GM19463 (cell line): ENCODE data around the gene ADAP1.

Source experiments
- ATAC-seq: cut with Tn5 transposase; IDR thresholded peaks from one replicate; pipeline ENCODE4 v1.9.1; 2021; ENCODE audit warnings: mild to moderate bottlenecking, moderate library complexity; ENCODE audit not compliant: unreplicated experiment

ADAP1 gene

DNA sequence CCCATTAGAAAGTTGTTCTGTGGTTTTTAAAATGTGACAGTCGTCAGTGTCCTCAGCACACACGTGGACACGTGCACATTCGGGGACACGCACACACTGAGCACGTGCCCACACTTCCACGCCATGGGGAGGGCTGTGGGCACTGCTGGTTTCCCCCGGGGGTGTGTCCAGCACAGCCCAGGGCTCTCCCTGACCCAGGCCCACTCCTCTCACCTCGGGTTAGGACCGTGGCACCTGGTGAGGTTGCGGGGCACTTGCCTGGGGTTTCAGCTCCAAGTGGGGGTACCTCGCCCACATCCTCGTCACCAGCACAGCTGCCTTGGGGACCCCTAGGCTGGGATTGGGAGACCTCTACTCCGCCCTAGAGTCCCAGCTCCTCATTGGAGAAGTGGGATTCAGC lies 57.4 kb downstream of the ADAP1 start:
- ATAC-seq, result no peak

DNA sequence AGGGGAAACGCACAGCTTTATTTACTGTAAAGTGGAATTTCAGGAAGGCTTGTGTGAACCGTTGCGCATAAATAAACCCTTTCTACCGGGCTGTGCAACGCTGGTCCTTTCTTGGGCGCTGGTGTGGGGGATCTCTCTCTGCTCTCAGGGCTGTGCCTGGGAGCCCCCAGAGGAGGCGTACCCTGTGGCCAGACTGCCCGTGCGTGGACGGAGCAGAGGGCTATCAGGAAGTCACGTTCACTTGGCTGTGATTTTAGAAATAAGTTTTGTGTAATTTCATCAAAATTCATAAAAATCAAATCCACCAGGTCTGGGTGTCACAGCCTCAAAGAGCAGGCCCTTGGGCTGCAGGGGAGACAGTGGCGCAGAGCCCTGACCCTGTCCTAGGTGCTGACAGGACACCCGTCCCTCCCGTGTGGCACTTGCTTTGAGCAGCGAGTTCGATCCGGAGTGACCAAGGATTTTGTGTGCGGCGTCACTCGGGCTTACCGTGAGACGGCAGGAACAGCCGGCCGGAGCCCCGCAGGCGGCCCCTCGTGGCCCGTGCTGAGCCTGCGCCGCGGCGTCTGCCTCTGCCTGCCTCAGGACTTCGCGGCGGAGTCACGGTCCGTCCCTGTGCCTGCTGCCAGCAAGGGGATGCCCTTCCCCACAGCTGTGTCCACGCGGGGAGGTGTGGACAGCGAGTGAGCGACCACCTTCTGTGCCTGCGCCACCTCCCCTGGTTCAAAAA lies 58.0 kb downstream of the ADAP1 start:
- no peak for ATAC-seq

DNA sequence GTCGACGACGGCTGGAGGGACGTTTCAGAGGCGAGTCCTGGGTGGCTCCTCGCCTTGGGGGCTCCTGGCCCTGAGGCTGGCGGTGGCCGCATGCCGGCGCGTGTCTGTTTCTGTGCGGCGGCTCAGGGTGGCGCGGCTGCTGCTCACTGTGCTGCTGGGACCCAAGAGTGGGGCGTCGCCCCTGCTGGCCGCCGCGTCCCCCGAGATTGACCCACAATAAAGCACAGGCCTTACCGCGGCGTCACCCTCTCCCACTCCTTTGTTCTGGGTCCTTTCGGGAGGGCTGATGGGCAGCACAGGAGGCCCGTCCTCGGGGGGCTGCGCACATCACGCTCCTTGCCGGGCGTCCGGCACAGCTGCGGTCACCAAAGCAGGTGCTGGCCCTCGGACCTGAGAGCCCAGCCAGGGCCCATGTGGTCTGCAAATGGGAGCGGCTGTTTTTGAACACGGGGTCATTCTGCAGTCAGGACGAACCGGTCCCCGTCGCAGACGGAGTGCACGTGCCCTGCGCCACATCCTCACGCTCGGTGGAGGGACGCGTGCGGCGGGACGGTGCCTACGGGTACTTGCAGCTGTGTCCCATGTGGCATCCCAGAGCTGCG lies 58.9 kb downstream of the ADAP1 start:
- ATAC-seq, result no peak

DNA sequence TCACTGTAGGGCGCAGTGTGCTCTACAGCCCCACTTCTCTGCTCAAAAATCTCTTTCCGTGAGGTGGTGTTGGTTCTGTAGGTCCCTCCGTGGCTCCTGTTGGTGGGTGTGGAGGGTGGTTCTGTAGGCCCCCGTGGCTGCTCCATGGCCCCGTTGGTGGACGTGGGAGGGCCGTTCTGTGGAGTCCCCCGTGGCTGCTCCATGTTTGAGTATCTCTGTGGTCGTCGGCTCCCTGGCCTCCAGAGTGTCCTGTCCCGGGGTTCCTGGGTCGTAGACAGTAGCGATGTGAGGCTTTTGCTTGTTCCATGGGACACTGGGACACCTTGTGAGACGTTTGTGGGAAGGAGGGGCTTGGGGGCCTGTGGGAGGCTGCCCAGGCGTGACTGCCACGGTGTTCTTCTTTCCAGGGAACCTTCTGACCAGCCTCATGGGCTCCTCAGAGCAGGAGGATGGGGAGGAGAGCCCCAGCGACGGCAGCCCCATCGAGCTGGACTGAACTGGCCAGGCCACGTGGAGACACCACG lies 59.5 kb downstream of the ADAP1 start:
- no peak for ATAC-seq

DNA sequence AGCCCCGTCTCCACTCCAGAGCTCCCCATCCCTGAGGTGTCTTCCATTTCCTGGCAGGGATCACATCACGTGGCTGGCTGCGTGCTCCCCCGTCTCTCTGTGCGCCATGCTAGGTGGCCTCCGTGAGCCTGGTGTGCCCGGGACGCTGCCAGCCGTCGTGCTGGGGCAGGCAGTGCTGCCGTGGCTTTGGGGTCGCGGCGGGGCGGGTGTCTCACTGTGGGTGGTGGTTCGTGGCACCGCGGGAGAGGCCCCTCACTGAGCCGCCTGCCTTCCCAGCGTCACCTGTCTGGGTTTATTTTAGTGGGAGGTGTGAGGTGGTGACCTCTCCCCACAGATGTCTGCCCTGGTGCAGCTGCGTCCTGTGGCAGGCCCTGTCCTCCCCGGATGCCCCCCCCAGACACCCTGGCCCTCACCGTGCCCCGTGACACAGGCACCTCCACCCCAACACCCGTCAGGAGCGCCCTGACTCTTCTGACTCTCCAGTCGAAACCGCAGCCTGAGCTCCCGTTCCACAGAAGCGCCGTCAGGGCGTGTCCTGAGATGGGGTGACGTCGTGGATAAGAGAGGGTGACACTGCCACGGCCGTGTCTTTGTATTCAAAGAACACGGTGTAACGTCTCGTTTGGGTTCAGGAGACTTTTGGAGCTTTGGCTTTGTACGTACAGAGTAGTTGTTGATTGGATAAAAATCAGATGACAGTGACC lies 60.2 kb downstream of the ADAP1 start:
- no peak for ATAC-seq

DNA sequence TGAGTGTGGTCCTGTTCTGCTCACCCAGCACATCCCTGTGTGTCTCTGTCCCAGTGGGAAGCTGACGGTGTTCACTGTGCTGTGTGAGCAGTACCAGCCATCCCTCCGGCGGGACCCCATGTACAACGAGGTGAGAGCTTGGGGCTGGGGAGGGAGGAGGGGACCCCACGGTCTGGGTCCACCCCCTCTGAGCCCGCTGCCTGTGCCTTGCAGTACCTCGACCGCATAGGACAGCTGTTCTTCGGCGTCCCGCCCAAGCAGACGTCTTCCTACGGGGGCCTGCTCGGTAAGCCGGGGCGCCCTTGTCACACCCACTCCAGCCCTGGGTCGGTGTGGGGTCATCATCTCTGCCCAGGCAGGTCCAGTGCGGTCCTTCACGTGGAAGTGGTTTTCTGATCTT lies 60.8 kb downstream of the ADAP1 start:
- no peak for ATAC-seq

DNA sequence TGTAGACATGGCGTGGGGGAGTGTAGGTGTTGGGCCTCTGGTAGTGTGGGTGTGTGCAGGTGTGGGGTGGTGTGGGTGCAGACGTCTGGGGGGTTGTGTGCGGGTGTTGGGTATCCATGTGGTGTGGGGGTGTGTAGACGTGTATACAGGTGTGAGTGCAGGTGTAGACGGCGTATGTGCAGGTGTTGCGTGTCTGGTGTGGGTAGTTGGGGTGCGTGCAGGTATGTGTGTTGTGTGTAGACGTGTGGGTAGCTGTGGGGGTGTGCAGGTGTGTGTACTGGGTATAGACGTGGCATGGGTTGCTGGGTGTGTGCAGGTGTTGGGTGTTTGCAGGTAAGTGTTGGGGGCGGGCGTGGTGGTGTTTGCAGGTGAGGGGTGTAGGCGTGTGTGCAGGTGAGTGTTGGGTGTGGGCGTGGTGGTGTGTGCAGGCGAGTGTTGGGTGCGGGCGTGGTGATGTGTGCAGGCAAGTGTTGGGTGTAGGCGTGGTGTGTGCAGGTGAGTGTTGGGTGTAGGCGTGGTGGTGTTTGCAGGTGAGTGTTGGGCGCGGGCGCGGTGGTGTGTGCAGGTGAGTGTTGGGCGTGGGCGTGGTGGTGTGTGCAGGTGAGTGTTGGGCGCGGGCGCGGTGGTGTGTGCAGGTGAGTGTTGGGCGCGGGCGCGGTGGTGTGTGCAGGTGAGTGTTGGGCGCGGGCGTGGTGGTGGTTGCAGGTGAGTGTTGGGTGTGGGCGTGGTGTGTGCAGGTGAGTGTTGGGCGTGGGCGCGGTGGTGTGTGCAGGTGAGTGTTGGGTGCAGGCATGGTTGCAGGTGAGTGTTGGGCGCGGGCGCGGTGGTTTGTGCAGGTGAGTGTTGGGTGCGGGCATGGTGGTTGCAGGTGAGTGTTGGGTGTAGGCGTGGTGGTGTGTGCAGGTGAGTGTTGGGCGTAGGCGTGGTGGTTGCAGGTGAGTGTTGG lies 61.6 kb downstream of the ADAP1 start:
- no peak for ATAC-seq

DNA sequence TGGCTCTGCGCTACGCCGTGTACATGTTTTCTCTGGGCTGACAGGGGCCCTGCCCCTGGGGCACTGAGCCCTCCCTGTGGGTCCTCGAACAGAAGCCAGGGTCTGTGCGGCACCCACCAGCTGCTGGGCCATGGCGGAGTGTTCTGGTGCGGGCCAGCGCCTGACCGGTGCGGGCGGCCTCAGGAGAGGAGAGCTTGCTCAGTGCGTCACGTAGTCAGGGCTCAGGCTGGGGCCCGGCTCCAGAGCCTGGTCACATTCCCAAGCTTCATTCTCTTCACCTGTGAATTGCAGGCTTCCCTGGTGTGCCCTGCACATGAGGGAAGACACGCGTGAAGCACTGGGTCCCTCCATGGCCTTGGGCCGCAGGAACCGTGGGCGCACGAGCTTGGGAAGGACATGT lies 62.7 kb downstream of the ADAP1 start:
- no peak for ATAC-seq

DNA sequence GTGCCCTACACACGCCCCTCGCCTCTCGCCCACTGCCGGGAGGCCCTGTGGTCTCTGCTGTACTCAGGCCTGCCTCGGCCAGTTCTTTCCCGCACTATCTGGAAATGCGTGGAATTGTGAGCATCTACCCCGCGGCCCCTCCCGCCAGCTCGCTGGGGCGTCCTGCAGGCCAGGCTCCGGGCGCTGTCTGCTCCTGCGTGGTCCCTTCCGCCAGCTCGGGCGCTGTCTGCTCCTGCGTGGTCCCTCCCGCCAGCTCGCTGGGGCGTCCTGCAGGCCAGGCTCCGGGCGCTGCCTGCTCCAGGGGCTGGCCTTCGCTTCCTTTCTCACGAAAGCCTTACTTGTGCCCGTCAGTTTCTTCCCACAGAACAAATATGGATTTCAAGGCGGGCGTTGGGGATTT lies 63.2 kb downstream of the ADAP1 start:
- no peak for ATAC-seq

DNA sequence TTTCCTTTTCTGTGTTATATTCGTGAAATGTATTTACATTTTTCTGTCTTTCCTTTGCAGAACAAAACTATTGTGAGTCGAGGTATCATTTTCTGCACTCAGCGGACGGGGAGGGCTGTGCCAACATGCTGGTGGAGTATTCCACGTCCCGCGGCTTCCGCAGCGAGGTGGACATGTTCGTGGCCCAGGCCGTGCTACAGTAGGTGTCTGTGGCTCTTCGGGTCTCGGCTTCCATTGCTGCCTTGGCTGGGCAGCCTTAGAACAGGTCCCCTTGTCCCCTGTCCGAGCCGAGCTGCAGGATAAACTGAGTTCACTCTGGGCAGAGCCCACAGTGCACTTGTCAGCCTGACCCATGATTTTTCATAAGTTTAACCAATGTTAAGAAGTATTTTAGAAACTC lies 63.6 kb downstream of the ADAP1 start:
- ATAC-seq, result no peak

DNA sequence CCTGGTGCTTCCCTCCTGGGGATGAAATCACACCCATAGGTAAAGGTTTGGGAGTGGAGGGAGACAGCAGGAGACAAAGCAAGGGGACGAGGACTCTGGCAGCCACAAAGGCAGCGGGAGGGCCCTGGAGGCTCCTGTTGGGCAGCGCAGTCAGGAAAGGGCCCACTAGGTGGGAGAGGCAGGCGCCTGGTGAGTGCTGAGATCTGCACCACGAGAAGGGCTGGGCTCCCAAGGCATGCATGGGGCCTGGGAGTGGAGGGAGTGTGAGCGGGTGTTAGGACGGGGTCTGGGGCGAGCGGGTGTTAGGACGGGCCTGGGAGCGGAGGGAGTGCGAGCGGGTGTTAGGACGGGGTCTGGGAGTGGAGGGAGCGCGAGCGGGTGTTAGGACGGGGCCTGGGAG lies 65.1 kb downstream of the ADAP1 start:
- ATAC-seq, result no peak

DNA sequence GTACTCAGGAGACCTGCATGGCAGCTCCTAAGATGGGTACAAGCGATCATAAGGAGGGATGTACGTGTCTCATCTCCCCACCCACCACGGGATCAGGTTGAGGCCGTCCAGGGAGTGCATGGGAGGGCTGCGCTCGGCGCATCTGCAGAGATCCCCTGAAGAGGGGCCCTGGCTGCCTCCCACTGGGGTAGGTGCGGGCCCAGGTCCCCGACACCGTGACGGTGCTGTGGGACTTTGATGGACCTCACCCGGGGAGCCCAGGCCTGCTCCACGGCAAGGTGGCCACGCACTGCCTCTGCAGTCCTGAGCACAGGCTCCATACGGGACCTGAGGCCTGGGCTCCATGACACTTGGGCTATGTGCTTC lies 65.5 kb downstream of the ADAP1 start:
- ATAC-seq, result no peak

DNA sequence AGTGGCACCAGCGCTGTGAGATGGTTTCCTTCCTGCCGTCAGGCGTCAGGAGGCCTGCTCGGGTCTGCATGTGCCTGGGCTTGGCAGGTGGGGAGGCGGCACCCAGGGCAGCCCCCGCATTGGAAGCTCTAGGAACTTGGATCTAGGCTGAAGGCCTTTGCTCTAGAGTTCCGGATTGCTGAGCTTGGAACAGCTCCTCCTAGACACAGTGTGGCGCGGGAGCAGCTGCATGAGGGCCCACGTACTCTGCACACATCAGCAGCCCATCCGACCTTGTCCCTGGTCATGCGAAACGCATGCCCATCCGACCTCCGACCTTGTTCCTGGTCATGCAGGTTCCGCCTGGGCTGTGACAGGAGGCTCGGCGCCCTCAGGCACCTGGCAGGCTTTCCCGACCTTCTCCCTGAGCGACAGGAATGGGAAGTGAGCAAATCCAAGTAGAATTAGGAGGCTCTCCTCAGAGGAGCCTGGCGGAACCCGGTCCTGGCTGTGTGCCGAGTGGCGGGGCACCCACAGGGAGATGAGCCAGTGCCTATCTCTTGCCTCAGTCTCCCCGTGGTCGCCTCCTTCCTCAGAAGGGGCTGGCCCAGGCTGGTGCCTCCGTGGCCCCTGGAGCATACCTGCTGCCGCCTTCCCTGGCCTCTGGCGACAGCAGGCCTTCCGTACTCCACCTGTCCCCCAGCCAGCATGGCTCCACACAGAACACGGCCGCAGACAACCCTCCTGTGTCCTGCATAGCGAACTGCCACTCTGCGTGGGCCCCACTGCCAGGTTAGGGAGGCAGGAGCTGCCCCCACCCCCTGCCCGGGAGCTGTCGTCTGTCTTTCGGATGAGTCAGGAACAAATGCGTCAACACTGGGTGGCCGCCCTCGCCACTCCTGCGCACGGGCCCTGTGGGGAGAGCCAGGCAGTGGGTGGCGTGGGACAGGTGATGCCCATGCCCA lies 66.1 kb downstream of the ADAP1 start:
- ATAC-seq, result no peak

DNA sequence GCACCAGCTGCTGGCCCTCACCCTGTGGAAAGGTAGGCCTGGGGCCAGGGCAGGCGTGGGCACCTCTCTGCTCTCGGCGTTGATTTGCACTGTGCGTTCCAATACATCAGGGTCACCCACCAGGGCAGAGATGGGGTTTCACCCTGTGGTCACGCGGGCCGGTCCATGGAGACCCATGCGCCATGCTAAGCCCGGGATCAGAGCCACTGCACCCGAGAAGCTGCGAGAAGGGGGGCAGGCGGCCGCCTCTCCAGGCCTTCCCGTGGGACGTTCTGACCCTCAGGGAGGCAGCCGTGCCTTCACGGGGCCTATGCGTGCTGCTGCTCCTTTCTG lies 67.0 kb downstream of the ADAP1 start:
- ATAC-seq, result no peak

DNA sequence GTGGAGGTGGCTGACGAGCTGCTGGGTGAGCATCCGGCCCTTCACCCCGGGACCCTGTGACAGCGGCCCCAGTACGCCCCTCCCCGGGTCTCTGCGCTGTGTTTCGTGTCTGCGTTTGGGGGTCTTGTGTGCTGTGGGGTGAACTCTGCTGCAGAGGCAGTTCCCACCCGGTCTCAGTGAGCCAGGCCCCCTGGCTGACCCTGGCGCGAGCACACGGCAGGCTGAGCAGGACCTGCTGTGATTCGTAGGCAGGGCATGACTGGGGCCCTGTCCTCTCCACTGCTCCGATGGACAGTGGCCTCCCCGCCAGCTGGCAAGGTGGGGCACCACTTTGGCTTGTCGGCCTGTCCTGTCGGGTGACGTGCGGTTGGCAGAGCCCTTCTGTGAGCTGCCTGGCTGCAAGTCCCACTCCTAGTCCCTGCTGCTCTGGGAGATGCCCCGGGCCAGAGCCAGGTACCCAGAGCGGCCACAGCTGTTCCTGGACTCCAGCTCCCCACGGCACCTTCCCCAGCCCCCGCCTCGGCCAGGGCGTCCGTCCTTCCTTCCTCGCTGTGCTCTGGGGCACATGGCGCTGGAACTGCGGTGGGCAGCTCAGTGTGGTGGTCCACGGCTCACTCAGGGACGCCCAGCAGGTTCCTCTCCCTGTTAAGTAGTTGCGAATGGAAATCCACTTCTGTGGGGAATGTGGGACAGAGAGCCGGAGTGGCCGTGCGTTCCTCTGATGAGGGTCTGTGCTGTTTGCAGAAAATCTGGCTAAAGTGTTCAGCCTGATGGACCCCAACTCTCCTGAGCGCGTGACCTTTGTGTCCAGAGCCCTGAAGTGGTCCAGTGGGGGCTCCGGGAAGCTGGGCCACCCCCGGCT lies 67.6 kb downstream of the ADAP1 start:
- no peak for ATAC-seq

DNA sequence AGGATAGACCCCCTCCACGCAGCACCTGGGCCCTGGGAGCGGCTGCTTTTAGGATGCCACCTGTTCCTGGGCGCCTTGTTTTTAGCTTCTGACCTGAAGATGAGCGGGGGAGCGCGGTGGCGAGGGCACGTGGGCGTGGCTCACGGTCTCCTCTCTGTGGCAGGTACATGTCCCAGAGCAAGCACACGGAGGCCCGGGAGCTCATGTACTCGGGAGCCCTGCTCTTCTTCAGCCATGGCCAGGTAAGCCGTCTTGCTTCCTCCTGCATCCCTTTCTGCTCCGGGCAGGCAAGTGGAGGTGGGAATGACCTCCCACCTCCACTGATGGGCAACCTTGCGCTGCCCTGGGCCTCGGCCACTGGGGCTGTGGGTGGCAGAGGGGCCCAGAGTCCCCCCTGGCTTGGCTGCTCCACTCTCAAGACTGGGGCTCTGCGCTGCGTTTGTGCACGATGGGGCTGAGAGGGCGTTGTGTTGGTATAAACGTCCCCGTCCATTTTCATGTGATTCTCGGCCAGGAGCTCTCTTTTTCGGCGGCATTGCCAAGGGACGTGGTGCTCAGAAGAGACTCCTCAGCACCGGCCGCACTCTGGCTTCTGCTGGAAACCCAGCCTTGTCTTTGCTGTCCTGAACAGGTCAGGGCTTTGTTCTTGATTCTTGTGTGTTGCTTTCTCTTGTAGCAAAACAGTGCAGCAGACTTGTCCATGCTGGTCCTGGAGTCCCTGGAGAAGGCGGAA lies 68.4 kb downstream of the ADAP1 start:
- no peak for ATAC-seq

DNA sequence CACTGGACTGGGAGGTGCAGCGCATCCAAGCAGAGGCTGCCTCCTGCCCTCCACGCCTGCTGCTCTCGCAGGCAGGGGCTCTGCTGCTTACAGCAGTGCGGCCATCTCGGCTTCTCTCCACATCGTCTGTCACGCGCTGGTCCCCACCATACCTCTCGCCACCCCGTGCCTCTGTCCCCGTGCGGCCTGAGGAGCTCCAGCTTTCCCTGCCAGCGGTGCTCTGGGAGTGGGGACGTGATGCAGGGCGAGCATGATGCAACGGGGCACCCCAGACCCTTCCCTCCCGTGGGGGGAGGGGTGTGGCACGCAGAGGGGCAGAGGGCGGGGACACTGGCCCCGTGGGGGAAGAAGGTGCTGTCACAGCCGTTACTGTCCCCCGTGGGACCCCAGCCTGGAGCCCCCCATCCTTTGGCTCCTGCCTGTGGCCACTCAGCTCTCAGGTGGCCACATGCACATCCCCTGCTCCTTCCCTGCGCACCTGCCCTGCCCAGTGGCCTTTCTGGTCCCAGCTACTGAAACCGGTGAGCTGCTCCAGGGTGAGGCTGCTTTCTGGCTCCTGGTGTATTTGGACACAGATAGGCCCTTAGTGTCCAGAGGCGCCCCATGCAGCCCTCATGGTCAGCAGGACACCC lies 69.1 kb downstream of the ADAP1 start:
- no peak for ATAC-seq
